ENCODE measurements around the gene INPP4B. TPM values are rescaled to one million over a fixed set of nuclear protein-coding genes. Genes with fewer than 3 reads are reported as not detected.

INPP4B gene
- total RNA-seq, 1 donor from 2014 or later = 3.4 TPM

GRCh38 chr4:142777045-142777743, 68.9 kb downstream of the INPP4B start:
- H3K27ac Mint-ChIP-seq = no peak overlapping the region
- H3K36me3 Mint-ChIP-seq (ENCODE audit: insufficient read depth) = no peaks in the 10 kb centered on the region
- H3K4me3 Mint-ChIP-seq (ENCODE audit: low read depth) = no peak overlapping the region
- H3K27me3 Mint-ChIP-seq = no peaks in the 10 kb centered on the region
- DNase-seq (ENCODE audit: low spot score, unreplicated experiment) = no peak
- TF ChIP-seq CTCF (IDR thresholded peaks at IDR 0.05; ENCODE audit: unreplicated experiment) = no peak
- no peaks in the 10 kb centered on the region for H3K4me1 Mint-ChIP-seq (ENCODE audit: low read depth)
- H3K9me3 Mint-ChIP-seq (ENCODE audit: low read depth) = no peaks in the 10 kb centered on the region

GRCh38 chr4:142776026-142776425, 70.1 kb downstream of the INPP4B start:
- Mint-ChIP-seq H3K4me3 (ENCODE audit: low read depth) (no peak overlapping the region), H3K36me3 (ENCODE audit: insufficient read depth) (no peaks in the 10 kb centered on the region), H3K27ac (no peak overlapping the region), H3K9me3 (ENCODE audit: low read depth) (no peaks in the 10 kb centered on the region), H3K4me1 (ENCODE audit: low read depth) (no peaks in the 10 kb centered on the region), H3K27me3 (no peaks in the 10 kb centered on the region)
- no peak for TF ChIP-seq CTCF (IDR thresholded peaks at IDR 0.05; ENCODE audit: unreplicated experiment)
- DNase-seq (ENCODE audit: low spot score, unreplicated experiment) = no peak

- Mint-ChIP-seq H3K4me3 (ENCODE audit: low read depth) (no peak overlapping the region), H3K9me3 (ENCODE audit: low read depth) (no peaks in the 10 kb centered on the region), H3K27ac (no peak overlapping the region), H3K36me3 (ENCODE audit: insufficient read depth) (no peaks in the 10 kb centered on the region), H3K27me3 (no peaks in the 10 kb centered on the region), H3K4me1 (ENCODE audit: low read depth) (no peaks in the 10 kb centered on the region)
- DNase-seq (ENCODE audit: low spot score, unreplicated experiment) = no peak
- TF ChIP-seq CTCF (IDR thresholded peaks at IDR 0.05; ENCODE audit: unreplicated experiment) = no peak
Measured at GRCh38 chr4:142773505-142773904, 72.6 kb downstream of the INPP4B start.

- no peaks in the 10 kb centered on the region for H3K9me3 Mint-ChIP-seq (ENCODE audit: low read depth)
- H3K27ac Mint-ChIP-seq = no peak overlapping the region
- no peak for DNase-seq (ENCODE audit: low spot score, unreplicated experiment)
- H3K36me3 Mint-ChIP-seq (ENCODE audit: insufficient read depth) = no peaks in the 10 kb centered on the region
- H3K4me3 Mint-ChIP-seq (ENCODE audit: low read depth) = no peak overlapping the region
- H3K27me3 Mint-ChIP-seq = no peaks in the 10 kb centered on the region
- no peak for TF ChIP-seq CTCF (IDR thresholded peaks at IDR 0.05; ENCODE audit: unreplicated experiment)
- H3K4me1 Mint-ChIP-seq (ENCODE audit: low read depth) = peaks cover 4% of the 10 kb centered on the region
Measured at GRCh38 chr4:142762280-142762679, 83.8 kb downstream of the INPP4B start.

GRCh38 chr4:142752202-142752786, 93.8 kb downstream of the INPP4B start:
- Mint-ChIP-seq H3K27ac (no peak overlapping the region), H3K36me3 (ENCODE audit: insufficient read depth) (no peaks in the 10 kb centered on the region)

More at GRCh38 chr4:142752202-142752786, 93.8 kb downstream of the INPP4B start:
- H3K4me1 Mint-ChIP-seq (ENCODE audit: low read depth) = no peaks in the 10 kb centered on the region
- no peak for DNase-seq (ENCODE audit: low spot score, unreplicated experiment)
- no peak overlapping the region for H3K4me3 Mint-ChIP-seq (ENCODE audit: low read depth)
- no peaks in the 10 kb centered on the region for H3K27me3 Mint-ChIP-seq
- no peaks in the 10 kb centered on the region for H3K9me3 Mint-ChIP-seq (ENCODE audit: low read depth)
- no peak for TF ChIP-seq CTCF (IDR thresholded peaks at IDR 0.05; ENCODE audit: unreplicated experiment)

Data from progenitor cell of endocrine pancreas (in vitro differentiated cells).